ENCODE results near the gene ABLIM3. TPM values are rescaled to one million over a fixed set of nuclear protein-coding genes. Genes with fewer than 3 reads are reported as not detected.

ABLIM3 gene
- total RNA-seq, 1 experiment from 2014 or later, result 12.9 TPM

DNA sequence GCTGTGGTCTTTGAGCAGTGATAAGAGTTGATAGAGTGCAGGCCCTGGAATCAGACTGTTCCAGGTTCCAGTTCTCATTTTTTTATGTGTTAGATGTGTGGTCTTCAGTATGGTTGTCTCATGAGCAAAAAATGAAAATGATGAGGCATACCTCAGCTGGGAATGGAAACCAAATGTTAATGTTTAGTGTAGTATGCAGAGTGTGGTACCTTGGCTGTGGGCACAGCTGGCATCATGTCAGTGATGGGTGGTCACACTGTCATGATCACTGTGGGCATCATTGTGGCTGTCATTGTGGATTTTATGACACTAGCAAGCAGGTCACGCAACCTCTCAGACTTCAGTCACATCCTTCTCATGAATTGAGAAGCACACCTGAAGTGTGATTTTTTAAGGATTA lies 6.4 kb downstream of the ABLIM3 start:
- TF ChIP-seq, protein P1, sequence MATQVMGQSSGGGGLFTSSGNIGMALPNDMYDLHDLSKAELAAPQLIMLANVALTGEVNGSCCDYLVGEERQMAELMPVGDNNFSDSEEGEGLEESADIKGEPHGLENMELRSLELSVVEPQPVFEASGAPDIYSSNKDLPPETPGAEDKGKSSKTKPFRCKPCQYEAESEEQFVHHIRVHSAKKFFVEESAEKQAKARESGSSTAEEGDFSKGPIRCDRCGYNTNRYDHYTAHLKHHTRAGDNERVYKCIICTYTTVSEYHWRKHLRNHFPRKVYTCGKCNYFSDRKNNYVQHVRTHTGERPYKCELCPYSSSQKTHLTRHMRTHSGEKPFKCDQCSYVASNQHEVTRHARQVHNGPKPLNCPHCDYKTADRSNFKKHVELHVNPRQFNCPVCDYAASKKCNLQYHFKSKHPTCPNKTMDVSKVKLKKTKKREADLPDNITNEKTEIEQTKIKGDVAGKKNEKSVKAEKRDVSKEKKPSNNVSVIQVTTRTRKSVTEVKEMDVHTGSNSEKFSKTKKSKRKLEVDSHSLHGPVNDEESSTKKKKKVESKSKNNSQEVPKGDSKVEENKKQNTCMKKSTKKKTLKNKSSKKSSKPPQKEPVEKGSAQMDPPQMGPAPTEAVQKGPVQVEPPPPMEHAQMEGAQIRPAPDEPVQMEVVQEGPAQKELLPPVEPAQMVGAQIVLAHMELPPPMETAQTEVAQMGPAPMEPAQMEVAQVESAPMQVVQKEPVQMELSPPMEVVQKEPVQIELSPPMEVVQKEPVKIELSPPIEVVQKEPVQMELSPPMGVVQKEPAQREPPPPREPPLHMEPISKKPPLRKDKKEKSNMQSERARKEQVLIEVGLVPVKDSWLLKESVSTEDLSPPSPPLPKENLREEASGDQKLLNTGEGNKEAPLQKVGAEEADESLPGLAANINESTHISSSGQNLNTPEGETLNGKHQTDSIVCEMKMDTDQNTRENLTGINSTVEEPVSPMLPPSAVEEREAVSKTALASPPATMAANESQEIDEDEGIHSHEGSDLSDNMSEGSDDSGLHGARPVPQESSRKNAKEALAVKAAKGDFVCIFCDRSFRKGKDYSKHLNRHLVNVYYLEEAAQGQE (IDR thresholded peaks at IDR 0.05; ENCODE audit: insufficient read depth in 1 of 2, low read depth in 2 of 2, low read length in 1 of 2), result no peak
- no peaks in the 10 kb centered on the region for H3K27me3 ChIP-seq (ENCODE audit: control insufficient read depth, insufficient read depth, low read length)
- peaks cover 26% of the 10 kb centered on the region for H3K4me1 ChIP-seq (ENCODE audit: control insufficient read depth, insufficient read depth, low read length)
- intact Hi-C loops (cut with micrococcal nuclease; ENCODE audit: unreplicated experiment), result loop anchor here (10.0 kb wide), 1 partner anchor 417 kb away; no protein-coding TSS in a partner anchor
- in situ Hi-C loops (cut with HindIII; ENCODE audit: low pct_unique_long_range_greater_than_20kb, low sequenced_read_pairs), result loop anchor here (25.0 kb wide), 1 partner anchor 115 kb away; the partner anchor contains the start of gene AFAP1L1
- no peak overlapping the region for H3K4me3 ChIP-seq (ENCODE audit: low read depth in 2 of 2, low read length in 2 of 2)
- H3K36me3 ChIP-seq (ENCODE audit: control insufficient read depth, insufficient read depth, low read length), result no peaks in the 10 kb centered on the region
- POLR2A ChIA-PET, result no interaction called here
- ATAC-seq (no peak), DNase-seq (ENCODE audit: low read depth, low spot score) (no peak)
- CTCF ChIA-PET, result no interaction called here
- H3K27ac ChIP-seq (ENCODE audit: low read length), result no peak overlapping the region
- H3K9me3 ChIP-seq (ENCODE audit: control insufficient read depth, insufficient read depth, low read depth, low read length), result no peaks in the 10 kb centered on the region
- BruUV-seq (replicated peaks), result no TSS peak

DNA sequence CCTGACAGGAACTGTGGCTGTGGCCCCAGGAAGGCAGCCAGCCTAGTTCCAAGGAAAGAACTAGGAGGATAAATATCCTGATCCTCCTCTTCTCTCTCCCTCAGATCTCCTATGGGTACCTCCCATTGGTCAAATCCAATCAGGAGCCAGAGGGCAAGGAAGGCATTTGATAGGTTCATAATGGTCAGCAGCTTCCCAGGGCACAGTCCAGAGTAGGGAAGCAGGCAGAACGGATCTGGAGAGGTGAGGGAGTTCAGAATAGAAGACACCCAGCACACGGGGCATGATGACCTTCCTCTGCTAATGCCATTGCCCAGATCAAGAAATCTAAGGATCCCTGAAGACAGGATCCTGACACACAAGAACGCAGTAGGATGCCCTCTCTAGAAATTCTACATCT lies 8.6 kb downstream of the ABLIM3 start:
- peak overlapping the region; percentile 15; the same call in 1 of the 2 replicates for H3K27ac ChIP-seq (ENCODE audit: low read length)

More for the DNA sequence above, 8.6 kb downstream of the ABLIM3 start:
- DNase-seq (ENCODE audit: low read depth, low spot score) (no peak), ATAC-seq (peak; percentile 46; the same call in 1 of the 2 replicates)
- BruUV-seq (replicated peaks), result no TSS peak
- ChIA-PET POLR2A (interaction anchor here (0.6 kb wide), 1 partner anchor 15 kb away, joined by 4 read pairs; no protein-coding TSS in a partner anchor), CTCF (interaction anchor here (0.9 kb wide), 1 partner anchor 24 kb away, joined by 3 read pairs; no protein-coding TSS in a partner anchor)
- H3K27me3 ChIP-seq (ENCODE audit: control insufficient read depth, insufficient read depth, low read length), result no peaks in the 10 kb centered on the region
- TF ChIP-seq, protein P2, sequence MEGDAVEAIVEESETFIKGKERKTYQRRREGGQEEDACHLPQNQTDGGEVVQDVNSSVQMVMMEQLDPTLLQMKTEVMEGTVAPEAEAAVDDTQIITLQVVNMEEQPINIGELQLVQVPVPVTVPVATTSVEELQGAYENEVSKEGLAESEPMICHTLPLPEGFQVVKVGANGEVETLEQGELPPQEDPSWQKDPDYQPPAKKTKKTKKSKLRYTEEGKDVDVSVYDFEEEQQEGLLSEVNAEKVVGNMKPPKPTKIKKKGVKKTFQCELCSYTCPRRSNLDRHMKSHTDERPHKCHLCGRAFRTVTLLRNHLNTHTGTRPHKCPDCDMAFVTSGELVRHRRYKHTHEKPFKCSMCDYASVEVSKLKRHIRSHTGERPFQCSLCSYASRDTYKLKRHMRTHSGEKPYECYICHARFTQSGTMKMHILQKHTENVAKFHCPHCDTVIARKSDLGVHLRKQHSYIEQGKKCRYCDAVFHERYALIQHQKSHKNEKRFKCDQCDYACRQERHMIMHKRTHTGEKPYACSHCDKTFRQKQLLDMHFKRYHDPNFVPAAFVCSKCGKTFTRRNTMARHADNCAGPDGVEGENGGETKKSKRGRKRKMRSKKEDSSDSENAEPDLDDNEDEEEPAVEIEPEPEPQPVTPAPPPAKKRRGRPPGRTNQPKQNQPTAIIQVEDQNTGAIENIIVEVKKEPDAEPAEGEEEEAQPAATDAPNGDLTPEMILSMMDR (IDR thresholded peaks at IDR 0.05), result no peak
- TF ChIP-seq TCF7L2 (IDR thresholded peaks at IDR 0.05; ENCODE audit: low read depth, low read length), result no peak
- no peak for TF ChIP-seq SIN3A (IDR thresholded peaks at IDR 0.05; ENCODE audit: borderline replicate concordance, insufficient read depth, low read depth, low read length)
- no peak for TF ChIP-seq POLR2AphosphoS5 (IDR thresholded peaks at IDR 0.05; ENCODE audit: low read depth, low read length)
- TF ChIP-seq, protein P1 (IDR thresholded peaks at IDR 0.05; ENCODE audit: insufficient read depth in 1 of 2, low read depth in 2 of 2, low read length in 1 of 2), result no peak
- peak overlapping the region in 1 of 2 experiments; percentile 9; a peak in 1 of 4 replicates for H3K4me3 ChIP-seq (ENCODE audit: low read depth in 2 of 2, low read length in 2 of 2)
- no peaks in the 10 kb centered on the region for H3K9me3 ChIP-seq (ENCODE audit: control insufficient read depth, insufficient read depth, low read depth, low read length)
- H3K36me3 ChIP-seq (ENCODE audit: control insufficient read depth, insufficient read depth, low read length), result no peaks in the 10 kb centered on the region
- intact Hi-C loops (cut with micrococcal nuclease; ENCODE audit: unreplicated experiment), result loop anchor here (10.0 kb wide), 1 partner anchor 415 kb away; no protein-coding TSS in a partner anchor
- peaks cover 38% of the 10 kb centered on the region for H3K4me1 ChIP-seq (ENCODE audit: control insufficient read depth, insufficient read depth, low read length)
- in situ Hi-C loops (cut with HindIII; ENCODE audit: low pct_unique_long_range_greater_than_20kb, low sequenced_read_pairs), result loop anchor here (25.0 kb wide), 1 partner anchor 112 kb away; the partner anchor contains the start of gene AFAP1L1

All from Panc1 (cell line).